OCI-LY7 (cell line): ENCODE results near the gene NFATC3.

Experiments
- CTCF ChIP-seq: fragments of 200-600 bp; sonication (generic); conservative IDR thresholded peaks from 2 replicates; pipeline ENCODE4 v1.5.1; 2014; ENCODE audit warnings: mild to moderate bottlenecking, antibody characterized with exemption, low read length, moderate library complexity, mixed read lengths
- EZH2phosphoT487 ChIP-seq: fragments of 200-600 bp; sonication (generic); IDR thresholded peaks from 2 replicates; pipeline ENCODE4 v1.6.1; 2018; ENCODE audit warnings: low read depth, borderline replicate concordance, mild to moderate bottlenecking, mixed run types, antibody characterized with exemption, low read length, moderate library complexity, mixed read lengths

- TF ChIP-seq CTCF (no peak), EZH2phosphoT487 (no peak)
These were observed 146.4 kb downstream of the NFATC3 start for GRCh38 chr16:68231384-68232136.
